HUES64 (cell line): ENCODE results near the gene AKAP11.

ENCODE experiments used
- H3K27ac ChIP-seq: 2 replicates; pipeline ENCODE4 v1.7.0; 2013; ENCODE audit warnings: low read depth, low read length, inconsistent platforms
- H3K27me3 ChIP-seq: 2 replicates; pipeline ENCODE4 v1.6.1; 2013; ENCODE audit warnings: mild to moderate bottlenecking, low read length; ENCODE audit not compliant: insufficient read depth
- H3K36me3 ChIP-seq: 2 replicates; pipeline ENCODE4 v1.6.1; 2013; ENCODE audit warnings: mild to moderate bottlenecking, low read length; ENCODE audit not compliant: insufficient read depth
- H3K4me1 ChIP-seq: 2 replicates; pipeline ENCODE4 v1.6.1; 2013; ENCODE audit warnings: mild to moderate bottlenecking, low read length, moderate library complexity; ENCODE audit not compliant: insufficient read depth
- H3K4me3 ChIP-seq: 2 replicates; pipeline ENCODE4 v1.5.1; 2013; ENCODE audit warnings: mild to moderate bottlenecking, low read length, moderate library complexity
- H3K9ac ChIP-seq: 2 replicates; pipeline ENCODE4 v1.6.1; 2013; ENCODE audit warnings: mild to moderate bottlenecking, low read depth, low read length
- H3K9me3 ChIP-seq: 2 replicates; pipeline ENCODE4 v1.6.1; 2013; ENCODE audit warnings: low read depth, low read length; ENCODE audit not compliant: insufficient read depth
- WGBS: fragments of 150-250, 120-280 bp; methylation state at CpG from one replicate; pipeline ENCODE4 v1.1.7; 2013; ENCODE audit warnings: missing lambda C conversion rate; 5-methylcytosine and 5-hydroxymethylcytosine counted together

The AKAP11 gene

DNA sequence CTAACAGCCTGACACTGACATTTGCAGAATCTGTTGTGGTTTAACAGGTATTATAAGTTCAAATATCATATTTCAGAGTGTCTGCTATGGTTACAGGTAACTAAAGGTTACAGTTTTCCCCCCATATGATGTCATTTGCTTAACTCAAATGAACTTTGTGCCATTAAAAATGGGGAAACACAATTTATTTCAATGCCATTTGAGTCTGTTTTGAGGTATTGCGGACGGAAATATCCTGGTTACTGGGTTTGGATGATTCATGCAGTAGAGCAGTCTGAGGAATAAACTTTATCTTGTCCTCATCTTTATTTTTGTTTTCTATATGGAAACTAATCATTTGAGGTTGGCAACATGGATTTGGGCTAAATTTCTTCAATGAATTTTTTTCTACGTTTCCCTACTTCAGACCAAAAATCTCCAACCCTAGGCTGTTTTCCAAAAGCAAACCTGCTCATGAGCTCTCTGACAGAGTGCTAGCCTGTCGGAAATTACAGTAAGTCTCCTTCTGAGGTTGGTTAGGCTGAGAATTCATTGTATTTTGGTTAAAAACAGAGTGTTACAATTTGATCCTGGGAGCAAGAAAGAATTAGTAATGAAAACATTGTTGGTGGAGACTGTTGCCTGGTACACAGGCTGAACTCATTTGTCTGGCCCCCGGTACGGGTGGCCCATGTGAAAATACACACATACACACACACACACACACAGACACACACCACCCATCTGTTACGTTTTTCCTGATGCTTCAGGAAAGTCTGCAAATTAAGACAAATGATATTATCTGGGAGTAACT lies 66.1 kb downstream of the AKAP11 start:
- Histone ChIP-seq H3K27ac (no peak overlapping the region), H3K27me3 (no peaks in the 10 kb centered on the region), H3K9me3 (no peaks in the 10 kb centered on the region), H3K4me3 (no peak overlapping the region), H3K36me3 (no peaks in the 10 kb centered on the region), H3K9ac (no peak overlapping the region), H3K4me1 (no peaks in the 10 kb centered on the region)
- 95% methylated on average over 7 of the region's 7 CpGs for WGBS

DNA sequence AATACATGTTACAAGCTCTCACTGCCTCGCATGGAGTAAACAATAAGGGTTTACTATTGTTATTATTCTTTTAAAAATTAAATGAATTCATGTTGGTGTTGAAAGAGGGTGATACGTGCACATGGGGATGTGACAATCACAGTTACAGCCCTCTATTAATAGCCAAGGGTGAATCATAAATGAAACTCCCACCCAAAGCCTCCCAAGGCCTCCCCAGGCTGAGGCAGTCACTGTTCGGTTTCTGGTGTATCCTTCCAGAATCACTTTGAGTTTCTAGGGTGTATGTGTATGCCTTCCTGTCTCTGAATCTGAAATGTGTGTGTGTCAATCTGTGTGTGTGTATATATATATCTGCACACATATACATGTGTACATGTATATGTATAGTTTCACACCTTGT lies 73.4 kb downstream of the AKAP11 start:
- Histone ChIP-seq H3K9ac (no peak overlapping the region), H3K36me3 (no peaks in the 10 kb centered on the region), H3K4me3 (no peak overlapping the region), H3K27me3 (no peaks in the 10 kb centered on the region), H3K4me1 (no peaks in the 10 kb centered on the region), H3K27ac (no peak overlapping the region), H3K9me3 (no peaks in the 10 kb centered on the region)
- WGBS, result no CpG with 5 or more reads among the region's 3 CpGs

- H3K9ac ChIP-seq, result no peak overlapping the region
- WGBS, result 100% methylated on average over 2 of the region's 4 CpGs
- no peak overlapping the region for H3K4me3 ChIP-seq
- no peak overlapping the region for H3K27ac ChIP-seq
- no peaks in the 10 kb centered on the region for H3K36me3 ChIP-seq
- H3K4me1 ChIP-seq, result no peaks in the 10 kb centered on the region
- no peaks in the 10 kb centered on the region for H3K9me3 ChIP-seq
- no peaks in the 10 kb centered on the region for H3K27me3 ChIP-seq
Observed at GRCh38 chr13:42348576-42348975, 76.6 kb downstream of the AKAP11 start.

DNA sequence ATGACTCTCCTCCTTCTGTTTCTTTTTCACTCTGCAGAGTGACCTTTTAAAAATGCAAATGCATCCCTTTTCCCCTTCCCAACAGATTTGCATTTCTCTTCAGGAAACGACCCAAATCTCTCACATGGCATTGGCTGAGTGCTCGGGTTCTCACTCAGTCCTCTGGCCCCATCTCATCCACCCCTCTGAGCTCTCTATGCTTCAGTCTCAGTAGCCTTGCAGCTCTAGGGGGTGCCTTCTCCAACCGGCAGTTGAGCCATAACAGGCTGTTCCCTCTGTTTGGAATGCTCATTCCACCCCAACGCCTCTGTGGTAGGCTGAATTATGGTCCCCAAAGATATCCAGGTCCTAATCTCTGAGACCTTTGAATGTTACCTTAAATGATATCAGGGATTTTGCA lies 78.2 kb downstream of the AKAP11 start:
- H3K4me1 ChIP-seq, result no peaks in the 10 kb centered on the region
- WGBS, result 44% methylated on average over 4 of the region's 4 CpGs

DNA sequence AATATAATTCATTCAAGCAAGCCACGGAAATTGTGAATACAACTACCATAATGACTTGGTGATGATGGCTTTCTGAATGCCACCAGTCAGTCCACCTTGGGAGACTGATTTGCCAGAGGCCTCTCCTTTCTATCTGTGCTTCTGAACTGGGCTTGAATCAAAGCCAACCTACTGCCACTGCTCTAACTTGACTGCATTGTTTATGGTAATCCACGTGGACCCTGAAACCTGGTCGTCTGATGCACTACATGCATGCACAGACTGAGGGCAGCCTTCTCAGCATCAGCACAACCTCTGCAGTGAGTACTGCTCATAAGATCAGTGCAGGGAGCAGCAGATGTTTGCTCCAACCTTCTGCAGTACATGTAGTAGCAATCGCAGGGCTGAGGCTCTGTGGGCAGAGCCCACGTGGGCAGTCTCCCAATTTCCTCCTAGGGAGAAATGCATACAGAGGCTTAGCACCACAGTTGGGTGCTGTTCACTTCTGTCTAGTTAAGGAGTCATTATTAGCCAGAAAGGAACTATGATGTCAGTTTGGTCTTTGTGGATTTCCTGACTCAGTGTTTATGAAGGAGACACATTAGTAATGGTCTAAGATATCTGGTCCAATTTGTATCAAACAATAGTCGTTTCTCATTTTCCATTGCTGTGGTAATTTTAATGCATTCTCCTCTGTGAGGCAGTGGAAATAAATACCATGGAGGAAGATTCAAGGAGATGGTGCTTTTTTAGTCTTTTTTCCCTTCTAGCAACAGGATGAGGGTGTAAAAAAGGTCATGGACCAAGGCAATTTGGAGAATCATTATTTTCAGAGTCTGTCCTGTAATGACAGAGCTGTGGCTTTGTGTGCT lies 82.5 kb downstream of the AKAP11 start:
- no peak overlapping the region for H3K9ac ChIP-seq
- H3K27me3 ChIP-seq, result no peaks in the 10 kb centered on the region
- 62% methylated on average over 6 of the region's 6 CpGs for WGBS
- no peak overlapping the region for H3K27ac ChIP-seq
- H3K4me1 ChIP-seq, result no peaks in the 10 kb centered on the region
- H3K36me3 ChIP-seq, result no peaks in the 10 kb centered on the region
- no peak overlapping the region for H3K4me3 ChIP-seq
- H3K9me3 ChIP-seq, result no peaks in the 10 kb centered on the region

More for the DNA sequence above, 78.2 kb downstream of the AKAP11 start:
- no peaks in the 10 kb centered on the region for H3K27me3 ChIP-seq
- H3K9me3 ChIP-seq, result no peaks in the 10 kb centered on the region
- no peaks in the 10 kb centered on the region for H3K36me3 ChIP-seq
- H3K4me3 ChIP-seq, result no peak overlapping the region
- no peak overlapping the region for H3K27ac ChIP-seq
- no peak overlapping the region for H3K9ac ChIP-seq

DNA sequence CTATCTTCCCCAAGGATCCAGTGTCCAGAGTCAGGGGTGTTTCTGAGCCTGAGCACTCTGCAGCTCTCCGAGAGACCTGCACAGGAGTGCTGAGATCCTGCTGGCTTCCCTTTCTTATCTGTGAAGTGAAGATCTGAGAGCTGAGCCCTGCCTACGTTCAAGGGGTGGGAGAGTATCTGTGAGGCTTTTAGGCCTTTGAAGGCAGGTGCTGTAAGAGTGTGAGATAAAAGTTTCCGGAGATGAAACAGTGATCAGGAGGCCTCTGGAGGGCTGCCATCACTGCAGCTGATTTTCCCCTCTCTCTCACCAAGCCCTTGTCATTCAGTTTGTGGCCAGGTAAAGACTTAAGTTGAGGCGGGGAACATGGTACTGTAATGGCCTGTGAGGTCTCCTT lies 83.1 kb downstream of the AKAP11 start:
- no peak overlapping the region for H3K9ac ChIP-seq
- 83% methylated on average over 4 of the region's 4 CpGs for WGBS
- no peaks in the 10 kb centered on the region for H3K4me1 ChIP-seq
- H3K27ac ChIP-seq, result no peak overlapping the region
- H3K4me3 ChIP-seq, result no peak overlapping the region
- no peaks in the 10 kb centered on the region for H3K27me3 ChIP-seq
- H3K36me3 ChIP-seq, result no peaks in the 10 kb centered on the region
- H3K9me3 ChIP-seq, result no peaks in the 10 kb centered on the region

- H3K4me1 ChIP-seq, result no peaks in the 10 kb centered on the region
- no peak overlapping the region for H3K4me3 ChIP-seq
- WGBS, result 93% methylated on average over 6 of the region's 6 CpGs
- no peaks in the 10 kb centered on the region for H3K9me3 ChIP-seq
- H3K27ac ChIP-seq, result no peak overlapping the region
- no peak overlapping the region for H3K9ac ChIP-seq
- H3K27me3 ChIP-seq, result no peaks in the 10 kb centered on the region
- H3K36me3 ChIP-seq, result no peaks in the 10 kb centered on the region
Observed at GRCh38 chr13:42355491-42356183, 83.7 kb downstream of the AKAP11 start.

DNA sequence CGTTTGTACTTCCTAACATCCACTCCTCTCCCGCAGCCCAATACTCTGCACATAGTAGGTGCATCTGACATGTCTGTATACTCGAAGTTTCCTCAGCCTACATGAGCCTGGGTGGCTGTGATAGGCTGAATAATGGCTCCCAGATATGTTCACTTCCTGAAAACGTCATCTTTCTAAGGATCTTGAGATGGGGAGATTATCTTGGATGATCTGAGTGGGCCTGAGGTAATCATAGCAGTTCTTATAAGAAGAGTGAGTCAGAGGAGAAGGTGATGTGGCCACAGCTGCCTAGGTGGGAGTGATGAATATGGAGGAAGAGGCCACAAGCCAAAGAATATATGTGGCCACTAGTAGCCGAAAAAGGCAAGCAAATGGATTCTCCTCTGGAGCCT lies 84.2 kb downstream of the AKAP11 start:
- WGBS, result 92% methylated on average over 5 of the region's 5 CpGs
- Histone ChIP-seq H3K27me3 (no peaks in the 10 kb centered on the region), H3K27ac (no peak overlapping the region), H3K36me3 (no peaks in the 10 kb centered on the region), H3K4me1 (no peaks in the 10 kb centered on the region), H3K4me3 (no peak overlapping the region), H3K9me3 (no peaks in the 10 kb centered on the region), H3K9ac (no peak overlapping the region)

- Histone ChIP-seq H3K4me3 (no peak overlapping the region), H3K4me1 (peaks cover 10% of the 10 kb centered on the region), H3K9me3 (no peaks in the 10 kb centered on the region), H3K27me3 (no peaks in the 10 kb centered on the region), H3K27ac (no peak overlapping the region), H3K9ac (no peak overlapping the region), H3K36me3 (no peaks in the 10 kb centered on the region)
- WGBS, result 94% methylated on average over 8 of the region's 8 CpGs
Observed at GRCh38 chr13:42360046-42360574, 88.2 kb downstream of the AKAP11 start.

DNA sequence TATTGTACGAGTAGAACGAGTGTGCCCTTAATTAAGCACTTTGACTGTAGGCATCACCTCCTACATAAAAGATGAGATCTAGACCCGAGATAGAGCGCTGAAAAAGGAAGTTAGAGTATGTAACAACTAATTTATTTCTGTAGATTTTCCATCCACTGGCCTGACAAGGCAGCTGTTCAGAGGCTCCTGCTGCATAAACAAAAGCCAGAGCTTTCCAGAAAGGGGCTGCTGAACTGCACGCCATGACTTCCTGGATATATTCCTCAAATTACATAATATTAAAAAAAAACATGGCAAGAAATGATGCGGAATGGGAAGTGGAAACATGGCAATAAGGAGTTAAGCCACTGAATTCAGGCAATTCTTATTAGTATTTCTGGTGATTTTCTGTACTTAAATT lies 89.7 kb downstream of the AKAP11 start:
- Histone ChIP-seq H3K36me3 (no peaks in the 10 kb centered on the region), H3K9ac (no peak overlapping the region), H3K27me3 (no peaks in the 10 kb centered on the region), H3K4me3 (no peak overlapping the region), H3K4me1 (peaks cover 10% of the 10 kb centered on the region), H3K9me3 (no peaks in the 10 kb centered on the region), H3K27ac (no peak overlapping the region)
- WGBS, result 96% methylated on average over 4 of the region's 6 CpGs
